HCT116 (cell line): ENCODE measurements around the gene ISOC2. TPM values are rescaled to one million over a fixed set of nuclear protein-coding genes. Genes with fewer than 3 reads are reported as not detected.

ENCODE experiments used
- ATAC-seq: fragments of 200-7000 bp; cut with Tn5 transposase; 2 replicates; pipeline ENCODE4 v1.9.1; 2020; ENCODE audit warnings: mild to moderate bottlenecking, moderate library complexity
- BruUV-seq: library from RNA; stranded (reverse); fragments of 400-500 nt; replicated peaks from 2 replicates; lab custom pipeline; 2021; lab: Mats Ljungman, UMichigan
- CTCF ChIA-PET: fragments of 300-600 bp; sonication (Branson Sonifier 250); formaldehyde crosslinking; loops from one replicate; lab custom pipeline; 2021; ENCODE audit warnings: antibody characterized with exemption; lab: Charles Lee
- POLR2A ChIA-PET: fragments of 300-600, 350-600 bp; sonication (Branson Sonifier 250); formaldehyde crosslinking; loops from one replicate; lab custom pipeline; 2021; ENCODE audit warnings: antibody characterized with exemption; lab: Charles Lee
- RAD21 ChIA-PET, 2 experiments: fragments of 300-600 bp; sonication (Branson Sonifier 250); formaldehyde crosslinking; loops; one replicate each; lab custom pipeline; 2023; ENCODE audit warnings: low total read pairs in 2 of 2; ENCODE audit not compliant: uncharacterized antibody in 2 of 2, unreplicated experiment in 2 of 2, low non-redundant PET in 1 of 2; lab: Charles Lee
- DNase-seq: peaks from one replicate; pipeline ENCODE4 v3.0.0-alpha.2; 2010; ENCODE audit warnings: low read depth, low spot score
- H2AFZ ChIP-seq: fragments of 200-600 bp; shearing (Covaris generic), sonication (generic); 2 replicates; pipeline ENCODE4 v1.6.1; 2017; ENCODE audit warnings: low read depth, mixed run types, mixed read lengths, antibody characterized with exemption, low read length; ENCODE audit not compliant: poor library complexity, severe bottlenecking
- H3K27ac ChIP-seq: 2 replicates; pipeline ENCODE4 v1.5.1; 2012; ENCODE audit warnings: low read depth, low read length
- H3K27me3 ChIP-seq: fragments of 200-600 bp; sonication (generic); 2 replicates; pipeline ENCODE4 v1.6.1; 2016; ENCODE audit warnings: mixed run types, low read length, mixed read lengths; ENCODE audit not compliant: insufficient read depth
- H3K36me3 ChIP-seq, 2 experiments: fragments of 200-500 bp in 1 of 2; fragments of 200-600 bp in 1 of 2; sonication (Bioruptor generic) in 1 of 2; sonication (generic) in 1 of 2; 2 replicates each; pipeline versions ENCODE4 v1.5.1 to v1.6.1; 2014 to 2016; ENCODE audit warnings: low read length in 2 of 2, inconsistent platforms in 1 of 2, mixed read lengths in 1 of 2, mixed run types in 1 of 2; ENCODE audit not compliant: insufficient read depth in 2 of 2, control insufficient read depth in 1 of 2
- H3K4me1 ChIP-seq, 2 experiments: fragments of 200-600 bp in 1 of 2; sonication (generic) in 1 of 2; 2 replicates each; pipeline versions ENCODE4 v1.5.1 to v1.6.1; 2012 to 2017; ENCODE audit warnings: low read length in 2 of 2, inconsistent platforms in 1 of 2, mild to moderate bottlenecking in 1 of 2, mixed read lengths in 1 of 2, mixed run types in 1 of 2, moderate library complexity in 1 of 2; ENCODE audit not compliant: insufficient read depth in 2 of 2, control insufficient read depth in 1 of 2
- H3K4me2 ChIP-seq: fragments of 200-600 bp; sonication (generic); 2 replicates; pipeline ENCODE4 v1.6.1; 2017; ENCODE audit warnings: mixed run types, low read length, mixed read lengths
- H3K4me3 ChIP-seq, 2 experiments: fragments of 200-600 bp in 1 of 2; sonication (generic) in 1 of 2; replicated peaks in 1 of 2; 2 replicates each; pipeline ENCODE4 v1.5.1; 2011 to 2016; ENCODE audit warnings: low read length in 2 of 2, control low read depth in 1 of 2, low read depth in 1 of 2, mild to moderate bottlenecking in 1 of 2, mixed read lengths in 1 of 2, mixed run types in 1 of 2
- H3K79me2 ChIP-seq: fragments of 200-600 bp; sonication (generic); 2 replicates; pipeline ENCODE4 v1.6.1; 2017; ENCODE audit warnings: mild to moderate bottlenecking, mixed run types, low read length, moderate library complexity, mixed read lengths; ENCODE audit not compliant: insufficient read depth
- H3K9ac ChIP-seq: fragments of 200-600 bp; sonication (generic); 2 replicates; pipeline ENCODE4 v1.6.1; 2016; ENCODE audit warnings: low read length, mixed read lengths
- H3K9me2 ChIP-seq: fragments of 200-600 bp; sonication (generic), shearing (Covaris generic); 2 replicates; pipeline ENCODE4 v1.6.1; 2017; ENCODE audit warnings: mixed run types, mild to moderate bottlenecking, moderate library complexity; ENCODE audit not compliant: insufficient read depth
- H3K9me3 ChIP-seq, 2 experiments: fragments of 200-500 bp in 1 of 2; fragments of 200-600 bp in 1 of 2; sonication (Bioruptor generic) in 1 of 2; sonication (generic) in 1 of 2; 2 replicates each; pipeline ENCODE4 v1.6.1; 2014 to 2017; ENCODE audit warnings: low read length in 2 of 2, mixed read lengths in 2 of 2, inconsistent platforms in 1 of 2, low read depth in 1 of 2, mild to moderate bottlenecking in 1 of 2, mixed run types in 1 of 2, moderate library complexity in 1 of 2; ENCODE audit not compliant: control insufficient read depth in 1 of 2, insufficient read depth in 1 of 2
- H4K20me1 ChIP-seq: fragments of 200-600 bp; sonication (generic), shearing (Covaris generic); 2 replicates; pipeline ENCODE4 v1.6.1; 2017; ENCODE audit warnings: mixed run types, mild to moderate bottlenecking, moderate library complexity; ENCODE audit not compliant: insufficient read depth
- CEBPB ChIP-seq: IDR thresholded peaks from 2 replicates; pipeline ENCODE4 v1.6.1; 2012; ENCODE audit warnings: low read depth
- EZH2 ChIP-seq: fragments of 200-600 bp; sonication (generic); IDR thresholded peaks from 2 replicates; pipeline ENCODE4 v1.6.1; 2017; ENCODE audit warnings: antibody characterized with exemption, mixed run types
- EZH2phosphoT487 ChIP-seq: fragments of 200-600 bp; IDR thresholded peaks from 2 replicates; pipeline ENCODE4 v1.6.1; 2018; ENCODE audit warnings: antibody characterized with exemption, borderline replicate concordance
- JUND ChIP-seq: IDR thresholded peaks from 2 replicates; pipeline ENCODE4 v1.6.1; 2012
- RAD21 ChIP-seq: IDR thresholded peaks from 2 replicates; pipeline ENCODE4 v1.6.1; 2012; ENCODE audit warnings: low read depth, mild to moderate bottlenecking
- SIN3A ChIP-seq: IDR thresholded peaks from 2 replicates; pipeline ENCODE4 v1.6.1; 2012; ENCODE audit warnings: low read depth
- TCF7L2 ChIP-seq: IDR thresholded peaks from 2 replicates; pipeline ENCODE4 v1.7.0; 2011; ENCODE audit warnings: borderline replicate concordance, inconsistent platforms; ENCODE audit not compliant: insufficient read depth, insufficient read length; ENCODE audit errors: extremely low read depth
- ZNF274 ChIP-seq: fragments of 200-500 bp; sonication (Bioruptor generic); IDR thresholded peaks from 2 replicates; pipeline ENCODE4 v1.6.1; 2014; ENCODE audit warnings: mild to moderate bottlenecking, low read depth, low read length, inconsistent platforms
- intact Hi-C: fragments of 100-400 bp; cut with micrococcal nuclease; formaldehyde crosslinking; loops from 2 replicates; pipeline ENCODE4 v1.10.0; 2022
- total RNA-seq: library from RNA; stranded (reverse); gene quantifications from one replicate; pipeline ENCODE4 v1.2.1, GENCODE V29; 2021; ENCODE audit not compliant: unreplicated experiment
- TF ChIP-seq, protein P1 (sequence below): IDR thresholded peaks from 2 replicates; pipeline ENCODE4 v1.6.1; 2012
- TF ChIP-seq, protein P2 (sequence below): IDR thresholded peaks from 2 replicates; pipeline ENCODE4 v1.6.1; 2012; ENCODE audit warnings: low read depth

ISOC2 gene
- total RNA-seq, 1 experiment from 2014 or later: 56.8 TPM

DNA sequence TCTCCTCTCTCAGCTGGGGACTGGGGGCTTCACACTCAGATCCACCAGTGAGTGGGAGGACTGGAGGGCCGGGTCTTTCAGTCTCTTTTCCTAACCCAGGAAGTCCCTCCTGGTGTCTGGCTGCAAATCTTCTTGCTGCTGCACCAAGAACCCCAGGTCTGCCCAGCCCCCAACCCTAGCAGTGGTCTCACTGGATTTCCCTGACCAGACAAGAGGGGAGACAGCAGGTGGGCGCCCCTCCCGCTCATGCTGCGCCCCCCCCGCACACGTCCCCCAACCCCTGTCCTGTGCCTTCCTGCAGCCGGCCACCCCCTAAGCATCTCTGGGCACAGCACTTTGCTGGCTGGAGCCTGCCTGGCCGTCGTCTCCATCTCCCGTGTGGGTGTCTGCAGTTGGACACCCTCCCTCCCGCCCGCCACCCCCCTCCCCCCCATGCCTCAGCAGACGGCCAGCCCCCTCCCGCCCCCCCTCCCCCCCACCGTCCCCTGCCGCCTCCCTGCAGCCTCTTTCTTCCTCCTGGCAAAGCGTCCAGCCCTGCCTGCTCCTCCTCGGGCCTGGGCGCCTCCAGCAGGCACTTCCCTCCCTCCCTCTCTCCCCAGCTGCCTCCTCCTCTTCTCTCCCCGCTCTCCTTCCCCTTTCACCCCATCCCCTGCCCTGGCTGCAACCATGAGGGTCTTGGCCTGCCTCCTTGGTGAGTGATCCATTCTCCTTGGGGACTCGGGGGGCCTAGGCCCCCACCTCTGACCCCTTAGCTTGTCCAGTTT lies 26.7 kb upstream of the ISOC2 start, which contains the start of gene SSC5D:
SSC5D (plus strand) TSS at position 513 of the 764 bp plus-strand sequence; CDS start at position 667, 154 bp downstream.
- H3K27me3 ChIP-seq: no peaks in the 10 kb centered on the region
- no TSS peak for BruUV-seq
- no peak within 1 kb of the TSS for H3K4me3 ChIP-seq
- POLR2A ChIA-PET: no interaction called here
- H3K79me2 ChIP-seq: peaks cover 7% of the 10 kb centered on the region; the same call in 1 of the 2 replicates
- H3K4me2 ChIP-seq: no peak within 1 kb of the TSS
- H3K4me1 ChIP-seq: peaks cover 10 to 34% of the 10 kb centered on the region in 2 experiments; a peak in 3 of 4 replicates
- no peaks in the 10 kb centered on the region for H3K9me2 ChIP-seq
- H2AFZ ChIP-seq: no peak within 1 kb of the TSS
- TF ChIP-seq, protein P1, sequence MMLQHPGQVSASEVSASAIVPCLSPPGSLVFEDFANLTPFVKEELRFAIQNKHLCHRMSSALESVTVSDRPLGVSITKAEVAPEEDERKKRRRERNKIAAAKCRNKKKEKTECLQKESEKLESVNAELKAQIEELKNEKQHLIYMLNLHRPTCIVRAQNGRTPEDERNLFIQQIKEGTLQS: no peak
- no peak for TF ChIP-seq JUND
- TF ChIP-seq, all 23 proteins: peak for 0
- DNase-seq (no peak), ATAC-seq (no peak)
- CTCF ChIA-PET: interaction anchor here (0.6 kb wide), 1 partner anchor 667 kb away, joined by 3 read pairs; no protein-coding TSS in a partner anchor
- intact Hi-C loops: no loop called here
- 0 out of 2 replicates have a peak within 1 kb of the TSS, but pooled peaks have one; percentile 22 for H3K27ac ChIP-seq
- no peaks in the 10 kb centered on the region for H4K20me1 ChIP-seq
- no peaks in the 10 kb centered on the region for H3K9me3 ChIP-seq
- no peaks in the 10 kb centered on the region for H3K36me3 ChIP-seq
- RAD21 ChIA-PET: no interaction called here
- H3K9ac ChIP-seq: no peak within 1 kb of the TSS; the same call in 1 of the 2 replicates

DNA sequence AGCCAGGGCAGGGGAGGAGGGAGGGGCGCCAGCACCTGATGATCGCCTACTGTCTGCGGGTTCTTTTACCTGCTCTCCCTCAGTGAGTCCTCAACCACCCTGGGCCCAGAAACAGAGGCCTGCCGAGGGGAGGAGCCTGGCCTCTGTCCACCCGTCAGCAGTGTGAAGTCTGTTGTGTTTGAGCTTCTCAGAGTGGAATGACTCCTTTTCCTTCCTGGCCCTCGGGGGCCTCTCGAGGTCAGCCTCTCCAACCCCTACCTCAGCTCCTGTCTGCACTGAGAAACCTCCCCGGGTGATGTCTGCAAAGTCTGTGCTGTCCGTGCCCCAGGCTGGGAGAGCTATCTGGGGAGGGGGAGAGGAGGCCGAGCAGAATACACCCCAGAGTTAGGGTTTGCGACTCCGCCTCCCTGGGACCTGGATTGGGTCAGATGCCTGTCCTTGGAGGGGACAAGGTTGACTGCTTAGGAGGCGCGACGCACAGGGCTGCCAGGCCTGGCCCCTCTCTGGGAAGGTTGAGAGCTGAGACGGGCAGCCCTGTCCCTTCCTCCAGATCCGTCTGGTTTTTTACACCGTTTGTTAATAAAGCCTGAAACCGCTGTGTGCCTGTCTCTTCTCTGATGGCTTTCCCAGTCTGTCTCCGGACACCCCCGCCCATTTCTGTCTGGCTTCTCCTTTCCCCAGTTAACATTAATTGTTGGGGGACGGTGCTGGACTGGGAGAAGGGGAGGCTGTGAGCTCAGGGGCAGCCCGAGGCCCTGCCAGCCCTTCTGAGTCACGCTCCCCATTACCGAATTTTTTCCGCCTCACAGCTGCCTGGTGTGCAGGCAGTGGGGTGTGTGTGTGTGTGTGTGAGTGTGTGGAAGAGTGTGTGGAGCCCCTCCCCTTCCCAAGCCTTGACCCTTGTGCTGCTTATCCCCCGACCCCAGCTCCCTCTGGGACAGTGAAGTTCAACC lies 25.8 kb upstream of the ISOC2 start:
- Histone ChIP-seq H3K9me2 (no peaks in the 10 kb centered on the region), H3K27me3 (no peaks in the 10 kb centered on the region), H3K36me3 (no peaks in the 10 kb centered on the region)
- ATAC-seq: no peak
- TF ChIP-seq EZH2phosphoT487 (no peak), SIN3A (no peak), ZNF274 (no peak), TCF7L2 (no peak), EZH2 (no peak), CEBPB (no peak), RAD21 (no peak)
- TF ChIP-seq, protein P2, sequence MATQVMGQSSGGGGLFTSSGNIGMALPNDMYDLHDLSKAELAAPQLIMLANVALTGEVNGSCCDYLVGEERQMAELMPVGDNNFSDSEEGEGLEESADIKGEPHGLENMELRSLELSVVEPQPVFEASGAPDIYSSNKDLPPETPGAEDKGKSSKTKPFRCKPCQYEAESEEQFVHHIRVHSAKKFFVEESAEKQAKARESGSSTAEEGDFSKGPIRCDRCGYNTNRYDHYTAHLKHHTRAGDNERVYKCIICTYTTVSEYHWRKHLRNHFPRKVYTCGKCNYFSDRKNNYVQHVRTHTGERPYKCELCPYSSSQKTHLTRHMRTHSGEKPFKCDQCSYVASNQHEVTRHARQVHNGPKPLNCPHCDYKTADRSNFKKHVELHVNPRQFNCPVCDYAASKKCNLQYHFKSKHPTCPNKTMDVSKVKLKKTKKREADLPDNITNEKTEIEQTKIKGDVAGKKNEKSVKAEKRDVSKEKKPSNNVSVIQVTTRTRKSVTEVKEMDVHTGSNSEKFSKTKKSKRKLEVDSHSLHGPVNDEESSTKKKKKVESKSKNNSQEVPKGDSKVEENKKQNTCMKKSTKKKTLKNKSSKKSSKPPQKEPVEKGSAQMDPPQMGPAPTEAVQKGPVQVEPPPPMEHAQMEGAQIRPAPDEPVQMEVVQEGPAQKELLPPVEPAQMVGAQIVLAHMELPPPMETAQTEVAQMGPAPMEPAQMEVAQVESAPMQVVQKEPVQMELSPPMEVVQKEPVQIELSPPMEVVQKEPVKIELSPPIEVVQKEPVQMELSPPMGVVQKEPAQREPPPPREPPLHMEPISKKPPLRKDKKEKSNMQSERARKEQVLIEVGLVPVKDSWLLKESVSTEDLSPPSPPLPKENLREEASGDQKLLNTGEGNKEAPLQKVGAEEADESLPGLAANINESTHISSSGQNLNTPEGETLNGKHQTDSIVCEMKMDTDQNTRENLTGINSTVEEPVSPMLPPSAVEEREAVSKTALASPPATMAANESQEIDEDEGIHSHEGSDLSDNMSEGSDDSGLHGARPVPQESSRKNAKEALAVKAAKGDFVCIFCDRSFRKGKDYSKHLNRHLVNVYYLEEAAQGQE: no peak
- TF ChIP-seq, all 23 proteins: peak for 0
- H3K9ac ChIP-seq: no peak overlapping the region; the same call in 1 of the 2 replicates
- H3K4me2 ChIP-seq: no peak overlapping the region; the same call in 1 of the 2 replicates
- POLR2A ChIA-PET: no interaction called here
- peaks cover 7% of the 10 kb centered on the region; the same call in 1 of the 2 replicates for H3K79me2 ChIP-seq
- peak overlapping the region; percentile 35; the same call in 1 of the 2 replicates for H3K27ac ChIP-seq
- H2AFZ ChIP-seq: no peak overlapping the region
- BruUV-seq: TSS peak; percentile 61
- H4K20me1 ChIP-seq: no peaks in the 10 kb centered on the region
- H3K4me3 ChIP-seq: no peak overlapping the region
- RAD21 ChIA-PET: no interaction called here
- no peak for DNase-seq
- H3K9me3 ChIP-seq: no peaks in the 10 kb centered on the region
- CTCF ChIA-PET: interaction anchor here (1.4 kb wide), 1 partner anchor 17 kb away, joined by 4 read pairs; no protein-coding TSS in a partner anchor
- peaks cover 10 to 34% of the 10 kb centered on the region in 2 experiments; a peak in 3 of 4 replicates for H3K4me1 ChIP-seq
- intact Hi-C loops: no loop called here
